ENCODE results near the gene YWHAQ. TPM values are rescaled to one million over a fixed set of nuclear protein-coding genes. Genes with fewer than 3 reads are reported as not detected.

YWHAQ gene
- total and polyA plus RNA-seq, 2 donors (not counting 1 experiment from before 2014, with no cell fraction given): 68.7 to 126 TPM

- WGBS (ENCODE audit: insufficient coverage): 86% methylated on average over 2 of the region's 4 CpGs
- H3K9me3 ChIP-seq (ENCODE audit: control extremely low read depth in 1 of 3, control insufficient read depth in 2 of 3, insufficient read depth in 1 of 3, low read length in 2 of 3): no peaks in the 10 kb centered on the region
- POLR2A ChIA-PET: no interaction called here
Measured at GRCh38 chr2:9570182-9571060, 60.4 kb downstream of the YWHAQ start.

More at GRCh38 chr2:9570182-9571060, 60.4 kb downstream of the YWHAQ start:
- H2AFZ ChIP-seq (ENCODE audit: insufficient read depth, low read depth, low read length, poor library complexity, severe bottlenecking): no peak overlapping the region
- Mint-ChIP-seq H3K4me1 (no peaks in the 10 kb centered on the region), H3K27ac (no peak overlapping the region), H3K27me3 (no peaks in the 10 kb centered on the region), H3K4me3 (no peak overlapping the region), H3K9me3 (ENCODE audit: insufficient read depth) (no peaks in the 10 kb centered on the region)
- no peak overlapping the region for H3K4me3 ChIP-seq (ENCODE audit: control extremely low read depth in 1 of 5, extremely low read depth in 1 of 5, insufficient read depth in 1 of 5, low read depth in 2 of 5, low read length in 4 of 5)
- H3K4me1 ChIP-seq (ENCODE audit: control insufficient read depth in 2 of 2, insufficient read depth in 2 of 2, low read length in 2 of 2): no peaks in the 10 kb centered on the region
- H3K4me2 ChIP-seq (replicated peaks; ENCODE audit: low read depth, low read length, poor library complexity, severe bottlenecking): no peak overlapping the region
- H3K9ac ChIP-seq (ENCODE audit: low read length): no peak overlapping the region
- intact Hi-C loops (cut with micrococcal nuclease): no loop called here
- no peaks in the 10 kb centered on the region for H4K20me1 ChIP-seq (ENCODE audit: control insufficient read depth, insufficient read depth, low read length, poor library complexity, severe bottlenecking)
- ATAC-seq (ENCODE audit: low read depth) (no peak), DNase-seq (no peak)
- CTCF ChIA-PET: interaction anchor here (0.6 kb wide), 1 partner anchor 61 kb away, joined by 3 read pairs; no protein-coding TSS in a partner anchor
- TF ChIP-seq EZH2 (IDR thresholded peaks at IDR 0.05; ENCODE audit: borderline replicate concordance, insufficient read depth, low read depth, low read length, poor library complexity, severe bottlenecking) (no peak), CTCF (IDR thresholded peaks at IDR 0.05) (no peak)
- H3K36me3 ChIP-seq (replicated peaks in 1 of 2; ENCODE audit: control extremely low read depth in 1 of 2, control insufficient read depth in 1 of 2, extremely low read depth in 1 of 2, insufficient read depth in 2 of 2, low read length in 1 of 2): no peaks in the 10 kb centered on the region
- no peaks in the 10 kb centered on the region for H3K79me2 ChIP-seq (ENCODE audit: control insufficient read depth, insufficient read depth, low read length)
- no peaks in the 10 kb centered on the region for H3K27me3 ChIP-seq (replicated peaks in 1 of 4; ENCODE audit: control extremely low read depth in 1 of 4, control insufficient read depth in 3 of 4, insufficient read depth in 4 of 4, low read length in 3 of 4)
- no peak overlapping the region for H3K27ac ChIP-seq (ENCODE audit: low read length in 2 of 2)

Data from B cell (primary cell).